HG03442 (cell line): ENCODE data around the gene BBS2.

Experiments used
- ATAC-seq: cut with Tn5 transposase; IDR thresholded peaks from one replicate; pipeline ENCODE4 v1.9.1; 2021; ENCODE audit warnings: mild to moderate bottlenecking, moderate library complexity; ENCODE audit not compliant: unreplicated experiment

Gene BBS2, protein sequence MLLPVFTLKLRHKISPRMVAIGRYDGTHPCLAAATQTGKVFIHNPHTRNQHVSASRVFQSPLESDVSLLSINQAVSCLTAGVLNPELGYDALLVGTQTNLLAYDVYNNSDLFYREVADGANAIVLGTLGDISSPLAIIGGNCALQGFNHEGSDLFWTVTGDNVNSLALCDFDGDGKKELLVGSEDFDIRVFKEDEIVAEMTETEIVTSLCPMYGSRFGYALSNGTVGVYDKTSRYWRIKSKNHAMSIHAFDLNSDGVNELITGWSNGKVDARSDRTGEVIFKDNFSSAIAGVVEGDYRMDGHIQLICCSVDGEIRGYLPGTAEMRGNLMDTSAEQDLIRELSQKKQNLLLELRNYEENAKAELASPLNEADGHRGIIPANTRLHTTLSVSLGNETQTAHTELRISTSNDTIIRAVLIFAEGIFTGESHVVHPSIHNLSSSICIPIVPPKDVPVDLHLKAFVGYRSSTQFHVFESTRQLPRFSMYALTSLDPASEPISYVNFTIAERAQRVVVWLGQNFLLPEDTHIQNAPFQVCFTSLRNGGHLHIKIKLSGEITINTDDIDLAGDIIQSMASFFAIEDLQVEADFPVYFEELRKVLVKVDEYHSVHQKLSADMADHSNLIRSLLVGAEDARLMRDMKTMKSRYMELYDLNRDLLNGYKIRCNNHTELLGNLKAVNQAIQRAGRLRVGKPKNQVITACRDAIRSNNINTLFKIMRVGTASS

DNA sequence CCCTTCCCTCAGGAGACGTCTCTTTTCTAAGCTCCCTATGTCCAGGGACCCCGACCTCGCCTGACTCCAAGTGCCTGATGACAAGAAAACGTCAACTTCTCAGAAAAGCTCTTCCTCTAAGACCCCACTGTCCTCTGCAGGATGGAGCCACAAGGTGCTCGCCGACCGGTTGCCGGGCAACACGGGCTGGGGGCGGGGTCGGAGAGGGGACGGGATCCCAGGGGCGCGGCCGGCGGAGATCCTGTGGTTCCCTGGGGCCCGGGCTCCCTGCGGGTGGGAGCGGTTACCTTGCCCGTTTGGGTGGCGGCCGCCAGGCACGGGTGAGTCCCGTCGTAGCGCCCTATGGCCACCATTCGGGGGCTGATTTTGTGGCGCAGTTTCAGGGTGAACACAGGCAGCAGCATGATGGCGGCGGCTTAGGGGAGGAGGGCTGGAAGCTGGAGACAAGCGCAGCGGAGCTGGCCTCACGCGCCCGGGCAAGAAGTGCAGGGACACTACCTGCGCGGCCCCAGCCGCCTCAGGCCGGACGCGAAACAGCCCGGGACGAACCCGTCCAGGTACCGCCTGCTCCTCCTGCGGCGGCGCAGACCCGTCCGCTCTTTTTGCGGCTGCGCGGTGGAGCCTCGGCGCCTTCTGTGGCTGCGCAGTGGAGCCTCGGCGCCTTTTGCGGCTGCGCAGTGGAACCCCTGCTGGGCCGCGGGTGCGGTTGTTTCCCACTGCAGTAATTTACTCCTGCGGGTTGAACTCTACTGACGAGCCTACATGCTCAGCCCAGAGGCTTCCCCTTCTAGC, at the start of gene BBS2:
Gene BBS2, minus strand, starts transcription at position 566 of the 792 bp plus-strand sequence. Its CDS starts 162 bp downstream, at position 404.
- ATAC-seq = peak; percentile 84

DNA sequence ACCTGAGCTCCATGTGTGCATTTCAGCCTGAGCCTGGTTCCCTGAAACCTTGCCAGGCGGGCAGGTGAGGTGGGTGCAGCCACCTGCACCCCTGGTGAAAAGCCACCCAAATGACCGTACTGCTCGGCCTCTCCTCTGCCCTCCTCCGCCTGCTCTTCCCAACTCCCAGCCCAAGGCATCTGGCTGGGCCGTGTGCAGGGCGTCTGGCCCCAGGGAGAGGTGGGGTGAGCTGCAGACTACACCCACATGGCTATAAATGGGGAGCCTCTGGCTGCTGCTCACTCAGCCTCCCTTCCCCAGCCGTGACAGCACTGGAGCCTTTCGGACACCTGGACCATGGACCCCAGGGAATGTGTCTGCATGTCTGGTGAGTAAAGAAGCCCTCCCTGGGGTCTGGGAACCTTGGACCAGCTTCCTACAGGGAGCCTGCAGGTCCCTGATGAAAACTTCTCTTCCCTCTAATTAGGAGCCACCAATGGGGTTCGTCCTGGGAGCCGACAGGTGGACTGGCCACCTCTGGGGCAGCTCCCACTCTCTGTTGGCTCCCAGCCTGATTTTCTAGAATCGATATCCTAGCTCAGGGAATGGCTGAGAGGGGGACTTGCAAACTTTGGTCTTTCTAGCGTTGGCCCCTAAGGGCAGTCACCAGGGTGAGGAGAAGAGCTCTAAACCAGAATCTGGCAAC, 45.1 kb upstream of the BBS2 start, which contains the start of gene MT4:
Gene MT4, plus strand, starts transcription at position 281 of the 685 bp plus-strand sequence. Its CDS starts 56 bp downstream, at position 337.
- ATAC-seq = no peak

DNA sequence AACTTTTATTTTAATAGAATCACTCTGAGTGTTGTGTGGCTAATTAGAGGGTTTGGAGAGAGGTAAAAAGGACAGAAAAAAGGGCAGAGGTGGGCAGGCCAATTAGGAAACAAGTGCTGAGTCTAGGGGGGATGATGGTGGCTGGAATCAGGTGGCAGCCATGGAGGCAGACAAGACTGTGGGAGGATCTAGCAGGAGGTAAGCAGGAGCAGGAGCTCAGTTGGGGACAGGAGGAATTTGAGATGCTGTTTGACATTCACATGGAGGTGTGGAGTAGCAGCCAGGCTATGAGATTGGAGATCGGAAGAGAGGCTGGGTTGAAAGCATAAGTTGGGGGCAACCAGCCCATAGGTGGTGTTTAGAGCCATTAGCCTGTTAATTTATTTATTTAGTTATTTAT, 41.3 kb upstream of the BBS2 start:
- ATAC-seq = no peak

DNA sequence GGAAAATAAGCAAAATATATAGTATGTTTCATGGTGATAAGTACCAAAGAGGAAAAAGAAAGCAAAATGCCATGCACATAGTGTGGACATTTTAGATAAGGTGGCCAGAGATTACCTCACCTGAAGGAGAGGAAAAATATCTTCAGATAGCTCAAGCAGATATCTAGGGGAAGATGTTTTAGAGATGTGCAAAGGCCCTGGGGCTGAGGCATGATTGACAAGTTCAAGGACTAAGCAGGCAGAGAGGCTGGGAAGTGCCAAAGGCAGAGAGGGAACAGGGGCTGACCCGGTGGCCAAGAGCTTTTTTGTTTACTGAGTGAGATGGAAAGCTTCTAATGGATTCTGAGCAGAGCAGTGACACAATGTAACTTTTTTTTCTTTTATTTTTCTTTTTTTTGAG, 40.6 kb upstream of the BBS2 start:
- no peak for ATAC-seq

DNA sequence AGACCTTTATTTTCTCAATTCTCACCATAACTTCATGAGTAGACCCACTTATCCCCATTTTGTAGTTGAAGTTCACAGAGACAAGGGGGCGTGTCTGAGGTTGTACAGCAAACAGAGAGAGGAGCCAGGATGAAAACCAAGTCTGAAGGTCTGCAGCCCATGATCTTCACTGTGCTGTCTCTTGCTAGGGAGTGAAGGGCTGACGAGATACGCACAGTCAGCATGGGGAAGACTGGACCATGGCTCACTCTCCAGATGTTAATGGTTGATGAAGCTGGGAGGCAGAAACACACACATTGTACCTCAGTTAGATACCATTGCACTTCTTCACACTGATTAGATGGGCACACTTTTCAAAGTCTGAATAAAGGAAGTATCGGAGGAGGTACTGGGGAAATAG, 39.3 kb upstream of the BBS2 start:
- no peak for ATAC-seq

DNA sequence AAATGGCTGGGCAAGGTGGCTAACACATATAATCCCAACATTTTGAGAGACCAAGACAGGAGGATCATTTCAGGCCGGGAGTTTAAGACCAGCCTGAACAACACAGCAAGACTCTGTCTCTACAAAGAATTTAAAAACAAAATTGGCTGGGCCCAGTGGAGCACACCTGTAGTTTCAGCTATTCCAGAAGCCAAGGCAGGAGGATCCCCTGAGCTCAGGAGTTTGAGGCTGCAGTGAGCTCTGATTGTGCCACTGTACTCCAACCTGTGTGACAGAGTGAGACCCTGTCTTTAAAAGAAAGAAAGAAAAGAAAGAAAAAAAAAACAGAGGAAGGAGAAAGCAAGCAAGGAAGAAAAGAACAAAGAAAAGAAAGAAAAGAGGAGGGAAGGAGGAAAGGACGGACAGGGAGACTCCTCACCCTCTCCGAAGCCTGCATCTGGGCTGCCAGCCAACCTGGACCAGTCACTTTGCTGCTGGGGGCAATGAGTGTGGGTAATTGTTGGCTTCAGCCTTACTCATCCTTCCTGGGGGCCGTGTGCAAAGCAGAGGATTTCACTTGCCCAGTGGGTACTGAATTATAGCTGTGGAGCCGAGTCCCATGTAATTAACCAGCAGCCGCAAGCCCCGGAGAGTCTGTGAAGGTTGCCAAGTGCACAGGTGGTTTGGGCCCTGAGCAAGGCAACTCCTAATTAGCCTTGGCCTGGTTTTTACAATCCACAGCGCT, 38.4 kb upstream of the BBS2 start:
- ATAC-seq = no peak

DNA sequence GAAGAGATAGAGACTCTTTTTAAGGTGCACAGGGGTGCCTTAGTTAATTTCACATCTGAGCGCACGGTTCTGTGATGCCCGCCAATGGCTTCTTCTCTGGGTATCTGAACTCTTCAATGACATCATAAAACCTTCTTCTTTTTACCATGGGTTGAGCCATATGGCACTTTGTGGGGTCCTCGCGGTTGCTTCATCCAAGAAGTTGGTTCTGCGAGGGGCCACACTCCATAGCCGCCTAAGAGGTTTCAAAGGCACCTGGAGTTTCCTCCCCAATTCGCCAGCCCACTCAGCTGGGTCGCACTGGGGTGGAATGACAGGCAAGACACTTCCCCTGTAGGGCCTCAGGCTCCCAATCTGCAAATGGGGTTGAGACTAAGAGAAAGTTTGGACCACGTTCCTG, 34.6 kb upstream of the BBS2 start:
- ATAC-seq = no peak

DNA sequence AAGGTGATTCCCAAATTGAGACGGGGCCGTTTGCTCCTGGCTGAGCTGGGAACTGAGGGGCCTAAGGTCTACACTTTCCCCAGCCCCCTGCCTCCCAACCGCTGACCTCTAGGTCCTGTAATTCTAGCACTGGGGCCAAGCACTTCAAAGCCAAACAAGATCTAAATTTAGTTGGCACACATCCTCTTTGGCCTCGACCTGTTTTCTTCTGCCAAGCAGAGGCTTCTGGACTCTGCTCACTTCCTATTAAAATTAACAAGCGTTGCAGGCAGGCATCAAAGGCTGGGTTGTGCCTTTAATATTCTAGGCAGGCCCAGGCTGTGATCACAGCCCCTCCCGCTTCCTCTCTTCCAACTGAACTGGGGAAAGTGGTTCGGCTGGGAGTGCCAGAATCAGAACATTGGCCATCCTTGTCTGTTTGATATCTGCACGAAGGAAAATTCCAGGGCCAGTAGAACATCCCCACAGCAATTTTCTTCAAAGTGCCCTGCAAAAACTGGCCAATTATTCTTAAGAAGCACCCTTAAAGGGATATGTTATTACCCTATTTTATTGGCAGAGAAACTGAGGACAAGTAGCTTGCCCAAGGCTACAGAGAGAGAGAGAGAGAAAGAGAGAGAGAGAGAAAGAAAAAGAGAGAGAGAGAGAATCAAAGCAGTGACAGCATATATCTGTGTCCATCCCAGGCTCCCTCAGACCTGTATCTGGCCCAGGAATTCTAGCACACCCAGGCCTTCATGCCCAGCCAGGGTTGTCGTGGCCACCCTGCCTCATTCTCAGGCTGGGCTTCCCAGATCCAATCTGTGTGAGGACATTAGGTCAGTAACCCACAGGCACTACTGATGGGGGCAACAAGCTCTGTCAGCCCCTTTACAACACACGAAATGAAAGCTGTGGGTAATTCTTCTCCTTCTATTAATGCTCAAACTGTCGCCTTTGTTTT, 32.2 kb upstream of the BBS2 start:
- no peak for ATAC-seq

DNA sequence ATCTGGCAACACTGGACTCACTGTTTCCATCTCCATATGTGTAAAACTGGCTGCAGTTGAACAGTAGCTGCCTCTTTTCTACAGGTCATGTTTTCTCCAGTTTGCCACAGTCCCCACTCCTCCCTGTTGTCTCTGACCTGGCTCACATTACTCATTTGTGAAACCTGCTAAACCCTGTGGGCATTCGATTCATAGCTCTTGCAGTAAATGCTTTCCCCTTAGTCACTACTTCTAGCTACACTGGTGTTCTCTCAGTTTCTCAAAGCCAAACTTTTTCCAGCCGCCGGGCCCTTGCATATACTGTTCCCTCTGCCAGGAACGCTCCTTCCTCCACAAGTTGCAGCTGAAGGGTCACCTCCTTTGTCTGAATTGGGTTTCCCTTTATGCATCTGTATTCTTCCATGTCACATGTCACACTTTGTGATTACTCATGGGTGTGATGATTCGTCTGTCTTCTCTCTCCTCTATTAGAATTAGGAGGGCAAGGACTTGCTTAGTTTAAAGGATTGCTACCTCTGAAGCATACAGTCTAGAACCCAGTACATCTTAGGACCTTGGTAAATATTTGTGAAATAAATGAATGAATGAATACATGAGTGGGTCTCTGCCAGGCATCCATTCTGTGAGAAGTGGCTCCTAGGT, 30.0 kb upstream of the BBS2 start:
- no peak for ATAC-seq

DNA sequence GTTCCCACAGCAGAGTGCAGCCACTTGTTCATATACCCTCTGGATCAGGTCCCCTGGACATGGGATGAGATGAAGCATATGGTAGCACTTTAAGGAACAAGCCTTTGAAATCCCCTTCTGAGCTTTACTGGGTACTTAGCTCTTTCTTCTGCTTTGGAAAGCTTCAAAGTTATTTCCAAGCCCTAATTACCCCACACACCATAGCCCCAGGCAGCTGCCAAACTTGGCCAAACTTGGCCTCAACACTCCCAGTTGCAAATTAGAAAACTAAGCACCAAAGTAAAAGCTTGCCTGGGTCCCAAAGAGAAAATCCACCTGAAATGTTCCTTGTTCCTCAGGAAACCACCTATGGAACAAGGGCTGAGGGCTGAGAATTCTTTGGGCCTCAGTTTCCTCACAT, 29.3 kb upstream of the BBS2 start:
- no peak for ATAC-seq

DNA sequence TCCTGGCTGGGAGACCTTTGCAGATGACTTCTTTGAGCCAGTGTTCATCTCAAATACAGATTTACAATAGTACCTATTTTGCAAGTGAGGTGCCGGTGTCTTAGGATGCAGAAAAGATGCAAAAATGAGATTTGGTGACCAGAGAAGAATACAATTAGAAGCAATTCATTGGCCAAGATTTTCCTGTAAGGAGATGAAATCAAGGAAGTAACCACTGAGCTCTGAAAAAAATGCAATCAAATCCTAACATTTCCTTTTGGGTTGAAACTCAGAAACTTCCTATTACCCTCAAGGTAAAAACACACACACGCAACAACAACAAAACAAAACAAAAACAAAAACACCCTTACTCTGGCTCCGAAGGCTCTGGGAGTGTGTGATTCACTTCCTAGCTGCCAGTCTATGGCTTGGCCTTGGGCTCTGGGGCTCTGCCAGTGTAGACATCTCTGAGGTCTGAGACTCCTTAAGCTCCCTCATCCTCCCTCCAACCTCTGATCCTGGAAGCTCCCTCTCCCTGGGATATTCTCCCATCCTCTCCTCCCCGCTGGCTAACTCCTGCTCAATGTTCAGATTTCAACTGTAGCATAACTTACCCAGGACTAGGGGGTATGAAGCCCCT, 28.2 kb upstream of the BBS2 start:
- no peak for ATAC-seq

DNA sequence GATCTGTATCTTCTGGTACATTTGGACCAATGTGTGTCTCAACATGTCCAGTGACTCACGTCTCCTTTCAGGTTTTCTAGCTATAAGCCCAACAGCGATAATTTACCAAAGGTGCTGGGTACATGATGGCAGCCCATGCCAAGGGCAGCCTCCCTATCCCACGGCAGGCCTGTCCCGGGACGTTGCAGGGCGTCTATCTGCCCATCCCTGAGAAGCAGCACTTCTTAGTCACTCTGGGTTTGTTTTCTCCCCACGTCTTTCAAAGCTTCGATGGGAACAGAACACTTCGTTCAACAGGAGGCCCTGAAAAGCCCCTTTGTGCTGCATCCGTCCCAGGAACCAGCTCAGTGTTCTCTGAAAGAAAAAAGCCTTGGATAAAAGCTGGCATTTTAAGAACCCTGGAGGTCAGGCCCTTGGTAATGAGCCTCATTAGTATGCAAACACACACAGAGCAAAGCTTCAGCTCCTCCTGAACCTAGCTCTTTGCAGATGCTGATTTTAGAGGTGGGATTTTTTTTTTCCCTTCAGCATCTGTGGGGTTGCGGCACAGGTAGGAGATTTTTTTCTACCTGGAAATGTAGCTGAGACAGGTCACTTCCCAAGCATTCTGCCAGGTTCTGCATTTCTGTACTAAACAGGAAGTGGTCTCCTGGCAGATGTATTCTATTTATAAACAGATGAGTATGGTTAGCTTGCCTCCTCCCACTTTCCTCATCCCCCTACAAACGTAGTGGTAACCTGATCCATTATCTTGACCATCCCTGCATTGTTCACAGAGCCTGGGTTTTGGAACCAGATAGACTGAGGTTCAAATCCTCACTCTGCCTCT, 27.5 kb upstream of the BBS2 start:
- ATAC-seq = no peak

DNA sequence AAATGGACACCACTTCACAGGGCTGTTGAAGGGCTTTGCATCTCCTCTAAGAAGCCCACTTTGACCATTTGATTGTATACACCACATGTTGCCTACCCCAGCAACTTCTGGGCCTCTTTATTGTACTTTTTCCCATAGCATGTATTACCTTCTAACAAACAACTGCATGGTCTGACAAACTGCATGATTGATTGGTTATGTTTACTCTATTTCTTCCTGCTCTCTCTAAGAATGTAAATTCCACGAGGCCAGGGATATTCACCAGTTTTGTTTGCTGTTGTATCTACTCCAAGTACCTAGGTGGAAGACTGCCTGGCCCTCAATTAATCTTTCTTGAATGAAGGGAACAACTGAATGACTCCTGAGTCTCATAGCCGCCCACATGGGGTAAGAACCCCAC, 22.2 kb upstream of the BBS2 start:
- no peak for ATAC-seq

DNA sequence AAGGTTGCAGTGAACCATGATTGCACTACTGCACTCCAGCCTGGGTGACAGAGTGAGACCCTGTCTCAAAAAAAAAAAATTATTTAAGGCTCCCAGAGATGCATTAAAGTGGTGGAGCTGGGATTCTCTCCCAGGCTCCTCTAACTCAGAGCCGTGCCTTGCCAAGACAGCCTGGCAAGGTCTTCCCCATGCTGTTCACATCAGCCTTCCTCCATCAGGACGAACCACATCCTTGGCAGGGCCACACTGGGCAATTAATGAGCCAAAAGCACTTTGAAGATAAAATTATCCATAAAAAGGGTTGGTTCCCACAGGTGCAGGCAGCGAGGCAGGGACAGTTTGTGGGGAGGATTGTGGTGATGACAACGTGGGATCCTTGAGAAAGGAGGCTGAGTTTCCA, 19.8 kb upstream of the BBS2 start:
- ATAC-seq = no peak

DNA sequence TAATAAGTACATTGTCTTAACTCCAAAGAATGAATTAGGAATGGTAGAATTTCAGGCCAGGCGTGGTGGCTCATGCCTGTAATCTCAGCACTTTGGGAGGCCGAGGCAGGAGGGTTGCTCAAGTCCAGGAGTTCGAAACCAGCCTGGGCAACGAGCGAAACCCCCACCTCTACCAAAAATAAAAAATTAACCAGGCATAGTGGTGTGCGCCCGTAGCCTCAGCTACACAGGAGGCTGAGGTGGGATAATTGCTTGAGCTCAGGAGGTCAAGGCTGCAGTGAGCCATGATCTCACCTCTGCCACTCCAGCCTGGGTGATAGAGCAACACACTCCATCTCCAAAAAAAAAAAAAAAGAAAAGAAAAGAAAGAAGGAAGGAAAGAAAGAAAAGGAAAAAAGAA, 18.5 kb upstream of the BBS2 start:
- no peak for ATAC-seq

DNA sequence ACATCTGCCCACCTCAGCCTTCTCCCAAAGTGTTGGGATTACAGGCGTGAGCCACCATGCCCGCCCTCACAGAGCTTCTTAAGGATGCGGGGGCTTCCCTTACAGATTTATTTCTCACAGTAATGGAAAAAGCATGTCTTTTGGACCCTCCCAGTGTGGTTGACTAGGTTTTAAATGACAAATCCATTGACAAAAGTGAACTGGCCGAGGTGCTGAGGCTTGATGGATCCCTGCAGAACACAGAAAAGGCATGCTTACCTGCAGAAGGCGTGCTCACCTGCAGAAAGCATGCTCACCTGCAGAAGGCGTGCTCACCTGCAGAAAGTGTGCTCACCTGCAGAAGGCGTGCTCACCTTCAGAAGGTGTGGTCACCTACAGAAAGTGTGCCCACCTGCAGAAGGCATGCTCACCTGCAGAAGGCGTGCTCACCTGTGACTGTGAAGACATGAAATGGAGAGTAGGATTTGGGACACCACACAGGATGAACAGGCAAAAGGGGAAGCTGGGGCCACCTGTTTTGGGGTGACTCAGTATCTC, 15.1 kb upstream of the BBS2 start:
- ATAC-seq = no peak

DNA sequence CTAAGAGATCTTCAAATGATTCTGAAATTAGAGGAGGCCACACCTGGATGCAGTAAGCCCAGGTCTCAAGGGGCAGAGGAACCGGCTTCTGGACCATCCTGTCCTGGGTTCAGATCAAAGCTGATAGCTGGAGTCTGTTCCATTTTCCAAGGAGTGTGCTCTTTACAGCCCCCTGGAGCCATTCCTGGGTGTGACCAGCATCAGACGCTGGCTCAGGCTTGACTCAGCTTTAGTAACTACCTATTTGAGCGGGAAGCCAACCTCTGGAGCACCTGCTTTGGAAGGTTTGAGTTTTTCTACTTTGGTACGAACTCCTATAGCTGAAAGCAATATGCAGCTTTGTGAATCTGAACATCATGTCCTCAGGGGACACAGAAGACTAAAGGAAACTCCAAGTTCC, 12.9 kb upstream of the BBS2 start:
- ATAC-seq = no peak
